GM12878 (cell line): Measurements from ENCODE around the gene GPC3.

Experiments
- CEBPB ChIP-seq, 2 experiments: fragments of 150-350 bp in 1 of 2; IDR thresholded peaks; 2 replicates each; pipeline ENCODE4 v1.6.1; 2012 to 2014; ENCODE audit warnings: low read depth in 2 of 2, low read length in 2 of 2, borderline replicate concordance in 1 of 2, inconsistent platforms in 1 of 2
- GABPA ChIP-seq: IDR thresholded peaks from 2 replicates; pipeline ENCODE4 v1.6.1; 2014; ENCODE audit warnings: antibody characterized with exemption, low read depth, mild to moderate bottlenecking, inconsistent platforms
- PAX5 ChIP-seq: IDR thresholded peaks from 2 replicates; pipeline ENCODE4 v1.6.1; 2011; ENCODE audit warnings: low read depth, low read length, borderline replicate concordance
- POLR2A ChIP-seq: IDR thresholded peaks from 2 replicates; pipeline ENCODE4 v1.6.1; 2011; ENCODE audit warnings: low read depth, mild to moderate bottlenecking, low read length
- POLR2AphosphoS5 ChIP-seq: IDR thresholded peaks from 2 replicates; pipeline ENCODE4 v1.6.1; 2011; ENCODE audit warnings: mild to moderate bottlenecking, low read length, inconsistent platforms
- SMC3 ChIP-seq: IDR thresholded peaks from 2 replicates; pipeline ENCODE4 v1.6.1; 2011; ENCODE audit warnings: low read length, improper control_type of control experiment, borderline replicate concordance
- ZZZ3 ChIP-seq: IDR thresholded peaks from 2 replicates; pipeline ENCODE4 v1.6.1; 2011; ENCODE audit warnings: low read depth; ENCODE audit not compliant: control insufficient read depth, insufficient read length
- TF ChIP-seq, protein P1 (sequence below), 3 experiments: IDR thresholded peaks in 2 of 3; conservative IDR thresholded peaks in 1 of 3; 2 replicates each; pipeline ENCODE4 v1.5.1; 2011; ENCODE audit warnings: low read depth in 3 of 3, low read length in 3 of 3, mild to moderate bottlenecking in 3 of 3, control low read depth in 2 of 3, moderate library complexity in 2 of 3, inconsistent platforms in 1 of 3, mixed read lengths in 1 of 3; ENCODE audit not compliant: control insufficient read depth in 2 of 3, insufficient read depth in 1 of 3; ENCODE audit errors: extremely low read depth in 1 of 3

GRCh38 chrX:133859860-133860259 lies 125.5 kb downstream of the GPC3 start:
- no peak for TF ChIP-seq POLR2A
- TF ChIP-seq, protein P1, sequence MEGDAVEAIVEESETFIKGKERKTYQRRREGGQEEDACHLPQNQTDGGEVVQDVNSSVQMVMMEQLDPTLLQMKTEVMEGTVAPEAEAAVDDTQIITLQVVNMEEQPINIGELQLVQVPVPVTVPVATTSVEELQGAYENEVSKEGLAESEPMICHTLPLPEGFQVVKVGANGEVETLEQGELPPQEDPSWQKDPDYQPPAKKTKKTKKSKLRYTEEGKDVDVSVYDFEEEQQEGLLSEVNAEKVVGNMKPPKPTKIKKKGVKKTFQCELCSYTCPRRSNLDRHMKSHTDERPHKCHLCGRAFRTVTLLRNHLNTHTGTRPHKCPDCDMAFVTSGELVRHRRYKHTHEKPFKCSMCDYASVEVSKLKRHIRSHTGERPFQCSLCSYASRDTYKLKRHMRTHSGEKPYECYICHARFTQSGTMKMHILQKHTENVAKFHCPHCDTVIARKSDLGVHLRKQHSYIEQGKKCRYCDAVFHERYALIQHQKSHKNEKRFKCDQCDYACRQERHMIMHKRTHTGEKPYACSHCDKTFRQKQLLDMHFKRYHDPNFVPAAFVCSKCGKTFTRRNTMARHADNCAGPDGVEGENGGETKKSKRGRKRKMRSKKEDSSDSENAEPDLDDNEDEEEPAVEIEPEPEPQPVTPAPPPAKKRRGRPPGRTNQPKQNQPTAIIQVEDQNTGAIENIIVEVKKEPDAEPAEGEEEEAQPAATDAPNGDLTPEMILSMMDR (IDR thresholded peaks at IDR 0.05 in 2 of 3, conservative IDR thresholded peaks at IDR 0.05 in 1 of 3; ENCODE audit: control insufficient read depth in 2 of 3, extremely low read depth in 1 of 3, insufficient read depth in 1 of 3, low read depth in 3 of 3, low read length in 3 of 3), result no peak
- TF ChIP-seq CEBPB (IDR thresholded peaks at IDR 0.05; ENCODE audit: borderline replicate concordance in 1 of 2, low read depth in 2 of 2, low read length in 2 of 2), result no peak
- TF ChIP-seq SMC3, result no peak
- TF ChIP-seq ZZZ3, result no peak
- no peak for TF ChIP-seq PAX5
- TF ChIP-seq POLR2AphosphoS5, result no peak
- no peak for TF ChIP-seq GABPA
